ENCODE results near the gene VDAC1. TPM values are rescaled to one million over a fixed set of nuclear protein-coding genes. Genes with fewer than 3 reads are reported as not detected.
A peak's percentile ranks its signal among the peaks of the same experiment; 100 is the strongest.

VDAC1 gene
- total RNA-seq, 2 donors from 2014 or later: 202 to 226 TPM

- DNase-seq: peak; percentile 17
- H3K36me3 ChIP-seq (ENCODE audit: control insufficient read depth, insufficient read depth, low read length): no peaks in the 10 kb centered on the region
- H3K4me3 ChIP-seq (ENCODE audit: low read length): no peak overlapping the region
- Mint-ChIP-seq H3K4me1 (peaks cover 15% of the 10 kb centered on the region), H3K4me3 (no peak overlapping the region), H3K36me3 (ENCODE audit: low read depth) (no peaks in the 10 kb centered on the region), H3K27me3 (ENCODE audit: insufficient read depth) (no peaks in the 10 kb centered on the region), H3K27ac (no peak overlapping the region), H3K9me3 (peaks cover 2% of the 10 kb centered on the region)
- peaks cover 4% of the 10 kb centered on the region for H3K4me1 ChIP-seq (ENCODE audit: control insufficient read depth, insufficient read depth, low read length)
- H3K9me3 ChIP-seq (ENCODE audit: control insufficient read depth, low read length): no peaks in the 10 kb centered on the region
- no peak overlapping the region for H3K27ac ChIP-seq (ENCODE audit: low read depth, low read length)
- TF ChIP-seq CTCF (conservative IDR thresholded peaks at IDR 0.05): no peak
- H3K9ac ChIP-seq (ENCODE audit: extremely low read depth, low read length, poor library complexity, severe bottlenecking): no peak overlapping the region
- no peaks in the 10 kb centered on the region for H3K27me3 ChIP-seq (ENCODE audit: control insufficient read depth, insufficient read depth, low read length, poor library complexity, severe bottlenecking)
- 90 to 91% methylated on average over 4 to 11 of the region's 11 CpGs for WGBS, 2 experiments (ENCODE audit: insufficient coverage in 1 of 2, insufficient read length in 1 of 2)
These were observed 61.9 kb downstream of the VDAC1 start for GRCh38 chr5:133942614-133943474.

GRCh38 chr5:133941456-133942196 lies 63.1 kb downstream of the VDAC1 start:
- H3K27ac Mint-ChIP-seq: no peak overlapping the region
- Histone ChIP-seq H3K36me3 (ENCODE audit: control insufficient read depth, insufficient read depth, low read length) (no peaks in the 10 kb centered on the region), H3K27me3 (ENCODE audit: control insufficient read depth, insufficient read depth, low read length, poor library complexity, severe bottlenecking) (no peaks in the 10 kb centered on the region), H3K4me3 (ENCODE audit: low read length) (no peak overlapping the region), H3K27ac (ENCODE audit: low read depth, low read length) (no peak overlapping the region), H3K4me1 (ENCODE audit: control insufficient read depth, insufficient read depth, low read length) (peaks cover 4% of the 10 kb centered on the region), H3K9ac (ENCODE audit: extremely low read depth, low read length, poor library complexity, severe bottlenecking) (no peak overlapping the region), H3K9me3 (ENCODE audit: control insufficient read depth, low read length) (no peaks in the 10 kb centered on the region)
- TF ChIP-seq CTCF (conservative IDR thresholded peaks at IDR 0.05): no peak
- no peaks in the 10 kb centered on the region for H3K36me3 Mint-ChIP-seq (ENCODE audit: low read depth)
- no peak for DNase-seq
- no peaks in the 10 kb centered on the region for H3K27me3 Mint-ChIP-seq (ENCODE audit: insufficient read depth)
- no peak overlapping the region for H3K4me3 Mint-ChIP-seq
- peaks cover 15% of the 10 kb centered on the region for H3K4me1 Mint-ChIP-seq
- WGBS, 2 experiments (ENCODE audit: insufficient coverage in 1 of 2, insufficient read length in 1 of 2): 78 to 99% methylated on average over 3 to 7 of the region's 8 CpGs
- H3K9me3 Mint-ChIP-seq: peaks cover 4% of the 10 kb centered on the region

GRCh38 chr5:133939668-133940067 lies 65.1 kb downstream of the VDAC1 start:
- no peaks in the 10 kb centered on the region for H3K9me3 ChIP-seq (ENCODE audit: control insufficient read depth, low read length)
- DNase-seq: no peak
- H3K36me3 Mint-ChIP-seq (ENCODE audit: low read depth): no peaks in the 10 kb centered on the region
- no peak overlapping the region for H3K9ac ChIP-seq (ENCODE audit: extremely low read depth, low read length, poor library complexity, severe bottlenecking)
- no peak for TF ChIP-seq CTCF (conservative IDR thresholded peaks at IDR 0.05)
- no peaks in the 10 kb centered on the region for H3K36me3 ChIP-seq (ENCODE audit: control insufficient read depth, insufficient read depth, low read length)
- H3K4me1 Mint-ChIP-seq: peaks cover 15% of the 10 kb centered on the region
- WGBS, 2 experiments (ENCODE audit: insufficient coverage in 1 of 2, insufficient read length in 1 of 2): 100% methylated on average over 2 of the region's 3 CpGs; no CpG with 5 or more reads in 1 of the 2 experiments
- no peak overlapping the region for H3K27ac Mint-ChIP-seq
- no peak overlapping the region for H3K4me3 Mint-ChIP-seq
- H3K4me1 ChIP-seq (ENCODE audit: control insufficient read depth, insufficient read depth, low read length): peaks cover 4% of the 10 kb centered on the region
- no peaks in the 10 kb centered on the region for H3K27me3 ChIP-seq (ENCODE audit: control insufficient read depth, insufficient read depth, low read length, poor library complexity, severe bottlenecking)
- H3K27ac ChIP-seq (ENCODE audit: low read depth, low read length): no peak overlapping the region
- no peaks in the 10 kb centered on the region for H3K27me3 Mint-ChIP-seq (ENCODE audit: insufficient read depth)
- peaks cover 11% of the 10 kb centered on the region for H3K9me3 Mint-ChIP-seq
- no peak overlapping the region for H3K4me3 ChIP-seq (ENCODE audit: low read length)
